Right hindlimb (tissue), 1 donor: ENCODE results near the gene HTR5A.

Source experiments
- DNase-seq: peaks from one replicate; pipeline ENCODE4 v3.0.0-alpha.2; 2018

Gene HTR5A

DNA sequence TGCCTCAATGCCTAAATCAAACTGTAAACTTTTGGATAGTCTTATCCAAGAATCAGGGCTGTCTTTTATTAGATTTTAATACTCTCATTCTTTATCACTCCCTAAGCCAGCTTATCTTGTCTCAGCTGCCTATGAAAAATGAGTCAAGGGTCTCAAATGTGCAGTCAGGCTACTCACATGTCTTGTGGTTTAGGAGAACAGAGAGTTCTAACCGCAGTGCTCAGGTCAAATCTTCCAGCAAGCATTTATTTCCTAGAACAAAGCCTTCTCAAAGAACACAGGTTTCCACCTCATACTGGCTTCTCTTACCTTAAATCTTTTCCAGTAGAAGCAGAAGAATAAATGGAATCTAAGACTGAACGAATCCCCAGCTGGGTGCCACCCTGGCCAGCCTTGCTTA, 23.5 kb downstream of the HTR5A start:
- no peak for DNase-seq

DNA sequence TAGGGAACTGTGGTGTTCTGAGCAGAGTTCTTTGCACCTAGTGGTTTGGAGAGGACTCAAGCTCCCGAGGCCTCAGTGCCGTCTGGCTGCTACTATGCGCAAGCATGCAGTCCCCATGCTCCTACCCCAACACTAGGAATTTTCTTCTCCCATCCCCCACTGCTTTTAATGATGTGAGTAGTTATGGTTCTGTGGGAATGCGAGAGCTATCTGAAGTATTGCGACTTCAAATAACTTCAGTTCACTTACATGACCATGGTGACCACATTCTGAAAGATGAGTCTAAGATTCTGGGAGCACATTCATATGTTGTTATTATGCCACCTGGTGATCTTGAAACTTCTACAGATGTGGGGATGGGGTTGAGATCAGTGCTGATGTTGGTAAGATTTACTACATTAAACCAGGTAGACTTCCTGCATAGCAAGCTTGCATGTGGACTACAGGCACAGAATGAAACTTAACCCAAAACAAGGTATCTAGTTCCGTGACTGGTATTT, 24.6 kb downstream of the HTR5A start:
- no peak for DNase-seq

- DNase-seq = no peak
Observed at GRCh38 chr7:155097338-155097737, 27.2 kb downstream of the HTR5A start.

DNA sequence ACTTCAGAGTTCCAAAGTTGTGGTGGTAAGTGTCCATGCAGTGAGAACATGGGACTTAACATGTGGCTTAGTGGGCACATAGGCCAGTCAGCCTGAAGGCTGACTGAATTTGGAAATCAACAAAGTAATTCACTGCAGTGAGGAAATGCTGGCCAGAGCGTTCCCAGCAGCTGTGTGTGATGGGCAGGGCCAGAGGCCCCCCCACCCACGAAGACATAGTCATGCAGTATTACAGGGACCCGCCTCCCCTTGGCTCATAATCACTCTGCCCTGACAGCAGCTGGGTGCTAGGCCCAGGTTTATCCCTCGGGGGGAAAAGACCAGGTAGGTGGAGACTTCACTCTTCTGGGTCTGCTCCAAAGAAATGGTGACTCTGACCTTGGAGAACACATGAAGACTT, 33.7 kb downstream of the HTR5A start:
- no peak for DNase-seq

DNA sequence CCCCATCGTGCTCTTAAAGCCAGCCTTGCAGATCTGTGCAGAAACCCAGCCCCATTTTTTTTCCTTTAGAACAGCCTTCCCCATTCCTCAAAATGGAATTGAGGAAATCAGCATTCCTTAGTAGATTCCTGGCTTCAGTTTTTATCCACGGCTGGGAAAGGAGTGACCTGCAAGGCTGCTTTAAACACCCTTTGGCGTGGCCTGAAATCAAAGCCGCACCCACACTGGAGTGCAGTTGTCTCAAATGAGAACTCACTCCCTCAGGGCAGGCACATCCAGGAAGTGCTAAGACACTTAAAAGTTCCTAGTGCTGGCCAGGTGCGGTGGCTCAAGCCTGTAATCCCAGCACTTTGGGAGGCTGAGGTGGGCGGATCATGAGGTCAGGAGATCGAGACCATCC, 34.8 kb downstream of the HTR5A start:
- DNase-seq = no peak

- DNase-seq = no peak
Observed at GRCh38 chr7:155106356-155106755, 36.2 kb downstream of the HTR5A start.

DNA sequence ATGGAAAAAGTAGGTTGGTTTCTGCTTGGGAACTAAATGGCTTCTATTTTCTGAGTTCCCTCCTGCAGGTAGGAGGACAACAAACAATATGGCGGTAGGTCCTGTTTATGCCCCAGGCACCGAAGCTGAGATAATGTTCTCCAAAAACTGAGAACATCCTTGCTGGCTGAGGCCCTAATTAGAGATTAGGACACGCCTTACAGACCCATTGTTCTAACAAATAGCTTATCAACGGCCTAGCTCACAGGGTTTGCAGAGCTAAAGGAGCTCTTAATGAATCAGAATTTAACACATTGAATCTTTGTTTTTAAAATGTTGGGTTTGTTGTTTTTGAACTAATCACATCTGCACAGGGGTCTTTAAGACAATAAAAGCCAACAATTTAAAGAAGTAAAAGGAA, 37.0 kb downstream of the HTR5A start:
- no peak for DNase-seq

DNA sequence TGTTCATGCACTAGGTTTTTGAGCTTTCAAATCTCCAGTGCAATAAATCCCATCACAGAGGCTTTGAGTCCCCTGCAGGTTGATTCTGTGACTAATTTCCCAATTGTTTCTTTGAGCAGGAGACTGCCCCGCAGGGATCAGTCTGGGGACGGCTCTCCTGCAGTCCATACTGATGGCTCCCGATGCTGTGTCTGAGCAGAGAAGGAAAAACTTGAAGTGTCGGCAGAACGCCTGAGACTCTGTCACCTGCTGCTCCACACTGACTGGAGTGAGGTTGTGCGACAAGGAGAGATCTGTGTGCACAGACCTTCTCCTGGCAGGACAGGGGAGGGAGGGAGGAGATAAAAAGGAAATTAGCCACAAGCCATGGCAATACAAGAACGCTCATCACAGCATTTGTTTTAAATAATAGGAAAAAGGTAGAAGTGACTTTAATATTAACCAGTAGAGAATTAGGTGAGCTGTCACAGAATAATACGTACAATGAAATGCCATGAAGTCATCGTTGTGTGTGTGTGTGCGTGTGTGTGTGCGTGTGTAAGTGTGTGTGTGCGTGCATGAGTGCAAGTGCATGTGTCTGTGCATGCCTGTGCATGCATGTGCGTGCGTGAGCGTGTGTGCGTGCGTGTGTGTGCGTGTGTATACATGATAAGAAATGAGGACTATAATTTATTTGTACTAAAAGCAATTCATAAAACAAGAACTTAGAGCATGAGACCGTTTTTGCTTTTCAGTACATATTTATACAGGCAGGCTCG, 38.2 kb downstream of the HTR5A start:
- no peak for DNase-seq

DNA sequence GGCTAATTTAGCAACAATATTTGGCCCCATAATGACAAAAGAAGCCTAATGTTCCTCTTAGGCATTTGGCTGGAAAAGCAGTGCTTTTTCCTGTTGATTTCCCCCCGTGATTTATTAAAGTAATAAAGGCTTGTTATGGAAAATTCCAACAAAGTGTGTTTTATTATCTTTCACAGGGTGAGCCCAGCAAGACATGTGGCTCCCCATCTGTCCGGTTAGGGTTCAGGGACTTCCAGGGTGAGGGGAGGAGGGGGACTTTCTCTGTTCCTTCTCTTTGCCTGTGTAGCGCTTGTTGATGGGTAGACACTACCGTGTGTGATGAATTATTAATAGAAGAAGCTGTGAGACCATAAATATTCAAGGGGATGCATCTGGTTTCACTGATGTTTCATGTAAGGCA, 39.0 kb downstream of the HTR5A start:
- no peak for DNase-seq

- no peak for DNase-seq
Observed at GRCh38 chr7:155115288-155115687, 45.2 kb downstream of the HTR5A start.

- DNase-seq = no peak
Observed at GRCh38 chr7:155119801-155120382, 49.8 kb downstream of the HTR5A start.

GRCh38 chr7:155120460-155120859, 50.3 kb downstream of the HTR5A start:
- no peak for DNase-seq

DNA sequence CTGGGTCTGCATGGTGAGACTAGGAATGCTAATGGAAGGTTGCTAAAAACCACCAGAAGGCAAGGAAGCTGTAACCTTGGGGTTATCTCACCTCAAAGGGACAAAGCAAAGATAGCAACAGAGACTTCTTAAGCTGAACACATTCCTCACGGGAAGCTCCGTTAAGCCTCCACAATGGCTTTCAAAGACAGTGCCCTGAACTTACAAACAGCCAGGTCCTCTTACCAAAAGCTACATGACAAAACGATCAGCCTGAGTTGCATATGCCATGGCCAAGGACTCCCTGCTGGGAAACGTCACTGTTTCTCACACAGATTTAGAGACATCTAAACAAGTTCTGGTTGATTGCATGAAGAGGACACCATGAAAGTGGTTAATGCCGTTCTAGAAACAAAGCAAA, 52.7 kb downstream of the HTR5A start:
- DNase-seq = no peak

DNA sequence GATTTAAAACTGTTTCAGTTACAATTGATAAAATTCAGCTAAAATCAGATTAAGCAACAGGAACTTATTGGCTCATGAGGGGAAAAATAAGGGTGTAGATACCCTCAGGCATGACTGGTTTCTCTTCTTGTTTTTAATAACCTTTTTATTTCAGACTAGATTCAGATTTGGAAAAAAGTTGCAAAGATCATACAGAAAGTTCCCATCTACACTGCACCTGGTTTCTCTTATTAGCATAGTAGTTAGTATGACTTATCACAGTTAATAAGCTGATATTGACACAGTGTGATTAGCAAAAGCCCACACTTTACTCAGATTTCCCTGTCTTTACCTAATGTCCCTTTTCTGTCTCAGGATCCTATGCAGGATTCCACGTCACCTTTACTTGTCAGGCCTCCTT, 53.3 kb downstream of the HTR5A start:
- no peak for DNase-seq

- no peak for DNase-seq
Observed at GRCh38 chr7:155124706-155125105, 54.6 kb downstream of the HTR5A start.

- DNase-seq = no peak
Observed at GRCh38 chr7:155129186-155129585, 59.1 kb downstream of the HTR5A start.

DNA sequence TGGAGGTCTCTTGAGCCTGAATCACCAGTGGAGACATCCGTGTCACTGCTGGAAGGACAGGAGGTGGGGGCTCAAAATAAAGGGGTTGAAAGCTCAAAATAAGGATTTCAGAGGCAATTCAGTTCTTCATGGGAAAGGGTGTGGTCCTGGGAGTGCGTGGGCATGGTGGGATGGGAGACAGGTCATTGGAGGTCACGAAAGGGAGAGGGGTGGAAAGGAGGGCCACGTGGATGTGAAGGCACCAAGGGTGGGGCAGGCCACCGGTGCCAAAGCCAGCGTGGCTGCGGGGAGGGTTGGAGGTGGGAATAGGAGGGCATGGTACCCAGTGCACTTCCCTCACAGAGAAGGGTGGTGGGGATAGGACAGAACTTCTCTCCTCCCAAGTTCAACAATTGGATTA, 59.7 kb downstream of the HTR5A start:
- no peak for DNase-seq

GRCh38 chr7:155130493-155130892, 60.4 kb downstream of the HTR5A start:
- no peak for DNase-seq

DNA sequence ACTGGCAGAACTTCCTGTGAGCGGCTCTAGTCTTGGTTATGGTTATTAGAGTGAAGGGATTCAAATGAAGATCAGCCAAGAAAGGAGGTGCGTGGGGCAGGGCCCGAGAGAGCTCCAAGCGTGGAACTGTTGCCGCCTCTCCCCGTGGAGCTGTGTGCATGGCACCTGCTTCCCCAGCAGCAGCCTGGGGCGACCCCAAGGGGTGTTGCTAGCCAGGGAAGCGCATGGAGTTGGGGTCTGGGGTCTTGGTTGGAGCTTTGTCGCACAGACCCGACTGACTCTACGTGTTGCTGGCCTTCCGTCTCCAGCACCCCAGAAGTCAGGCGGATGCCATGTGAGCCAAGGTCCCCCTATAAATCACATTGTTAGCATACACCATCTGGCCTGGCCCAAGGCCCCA, 61.0 kb downstream of the HTR5A start:
- no peak for DNase-seq

- DNase-seq = no peak
Observed at GRCh38 chr7:155132431-155132830, 62.3 kb downstream of the HTR5A start.

DNA sequence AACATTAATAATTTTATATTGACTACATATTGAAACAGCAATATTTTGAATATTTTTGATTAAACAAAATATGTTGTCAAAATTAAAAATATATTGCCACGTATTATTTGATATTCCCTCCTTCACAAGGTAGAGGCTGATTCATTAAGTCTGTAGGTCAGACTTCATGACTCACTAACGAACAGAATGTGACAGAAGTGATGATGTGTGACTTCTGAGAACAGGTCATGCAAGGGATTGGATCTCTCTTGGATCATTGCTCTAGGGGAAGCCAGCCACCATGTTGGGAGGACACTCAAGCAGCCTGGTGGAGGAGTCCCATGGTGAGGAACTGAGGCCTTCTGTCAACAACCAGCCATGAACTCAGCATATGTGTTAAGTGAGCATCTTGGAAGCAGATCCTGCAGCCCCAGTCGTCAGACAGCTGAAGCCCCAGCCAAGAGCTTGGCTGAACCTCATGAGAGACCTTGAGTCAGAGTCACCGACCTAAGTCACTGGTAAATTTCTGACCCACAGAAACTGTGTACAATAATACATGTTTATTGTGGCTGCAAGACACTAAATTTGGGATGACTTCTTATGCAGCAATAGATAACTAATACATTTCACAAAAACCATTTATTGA, 66.6 kb downstream of the HTR5A start:
- DNase-seq = no peak
